Activated CD4-positive, alpha-beta T cell treated with anti-CD3 and anti-CD28 coated beads for 24 hours (primary cell): ENCODE measurements around the gene MAP3K6.

Source experiments
- DNase-seq, 2 donors: peaks; one replicate each; pipeline ENCODE4 v3.0.0-alpha.2; 2020; ENCODE audit warnings: low read depth in 2 of 2

Gene MAP3K6

GRCh38 chr1:27355683-27356082 lies 11.1 kb downstream of the MAP3K6 start:
- no peak for DNase-seq

- DNase-seq, result no peak
Observed at GRCh38 chr1:27353629-27354028, 13.1 kb downstream of the MAP3K6 start.

- no peak for DNase-seq
Observed at GRCh38 chr1:27353166-27353565, 13.6 kb downstream of the MAP3K6 start.

GRCh38 chr1:27351541-27352107 lies 15.1 kb downstream of the MAP3K6 start:
- no peak for DNase-seq

- DNase-seq, result no peak
Observed at GRCh38 chr1:27350663-27351540, 15.9 kb downstream of the MAP3K6 start.

GRCh38 chr1:27349784-27350662 lies 16.7 kb downstream of the MAP3K6 start:
- DNase-seq, result no peak

GRCh38 chr1:27348861-27349783 lies 17.6 kb downstream of the MAP3K6 start:
- DNase-seq, result no peak

- DNase-seq, result no peak
Observed at GRCh38 chr1:27346991-27347624, 19.7 kb downstream of the MAP3K6 start.

- no peak for DNase-seq
Observed at GRCh38 chr1:27346357-27346756, 20.4 kb downstream of the MAP3K6 start.

- no peak for DNase-seq
Observed at GRCh38 chr1:27345272-27345671, 21.5 kb downstream of the MAP3K6 start.

- no peak for DNase-seq
Observed at GRCh38 chr1:27343639-27344025, 23.1 kb downstream of the MAP3K6 start.

- DNase-seq, result no peak
Observed at GRCh38 chr1:27342778-27343638, 23.8 kb downstream of the MAP3K6 start.

- DNase-seq, result no peak
Observed at GRCh38 chr1:27342391-27342777, 24.4 kb downstream of the MAP3K6 start.

- no peak for DNase-seq
Observed at GRCh38 chr1:27341525-27342252, 25.1 kb downstream of the MAP3K6 start, which contains the start of gene SYTL1. Gene SYTL1, plus strand, starts transcription at chr1:27342022. Its CDS starts 3,313 bp downstream, at chr1:27345335.

- DNase-seq, result no peak
Observed at GRCh38 chr1:27339213-27339612, 27.5 kb downstream of the MAP3K6 start.

GRCh38 chr1:27338751-27339150 lies 28.0 kb downstream of the MAP3K6 start:
- no peak for DNase-seq

- DNase-seq, result no peak
Observed at GRCh38 chr1:27336756-27337155, 30.0 kb downstream of the MAP3K6 start.

GRCh38 chr1:27335506-27336422 lies 31.0 kb downstream of the MAP3K6 start:
- no peak for DNase-seq
